H9 (cell line): Measurements from ENCODE around the gene ITGBL1. TPM values are rescaled to one million over a fixed set of nuclear protein-coding genes. Genes with fewer than 3 reads are reported as not detected.

ENCODE experiments used
- DNase-seq: peaks from one replicate; pipeline ENCODE4 v3.0.0-alpha.2; 2017
- H2AFZ ChIP-seq: one replicate; pipeline ENCODE4 v1.6.1; 2013; ENCODE audit warnings: mild to moderate bottlenecking, low read length, control low read depth, moderate library complexity
- H2AK5ac ChIP-seq: 2 replicates; pipeline ENCODE4 v1.6.1; 2013; ENCODE audit warnings: low read length, control low read depth, mixed read lengths; ENCODE audit not compliant: insufficient read length
- H2BK120ac ChIP-seq: one replicate; pipeline ENCODE4 v1.6.1; 2013; ENCODE audit warnings: low read depth, mild to moderate bottlenecking, low read length, control low read depth, inconsistent platforms; ENCODE audit not compliant: poor library complexity, severe bottlenecking
- H2BK12ac ChIP-seq: 2 replicates; pipeline ENCODE4 v1.6.1; 2013; ENCODE audit warnings: low read length, control low read depth, mixed read lengths, low read depth; ENCODE audit not compliant: insufficient read length
- H2BK15ac ChIP-seq: 2 replicates; pipeline ENCODE4 v1.6.1; 2013; ENCODE audit warnings: low read depth, low read length, control low read depth
- H2BK20ac ChIP-seq: one replicate; pipeline ENCODE4 v1.6.1; 2013; ENCODE audit warnings: low read depth, mild to moderate bottlenecking, low read length, control low read depth, inconsistent platforms; ENCODE audit not compliant: poor library complexity, severe bottlenecking
- H2BK5ac ChIP-seq: 2 replicates; pipeline ENCODE4 v1.6.1; 2013; ENCODE audit warnings: low read length, control low read depth, mixed read lengths; ENCODE audit not compliant: insufficient read length
- H3K14ac ChIP-seq: 2 replicates; pipeline ENCODE4 v1.6.1; 2013; ENCODE audit warnings: low read length, control low read depth; ENCODE audit not compliant: insufficient read depth
- H3K18ac ChIP-seq: 2 replicates; pipeline ENCODE4 v1.6.1; 2013; ENCODE audit warnings: low read depth, mild to moderate bottlenecking, mixed read lengths, low read length, control low read depth; ENCODE audit not compliant: insufficient read length
- H3K23ac ChIP-seq: 2 replicates; pipeline ENCODE4 v1.6.1; 2013; ENCODE audit warnings: low read length, control low read depth, mixed read lengths, low read depth; ENCODE audit not compliant: insufficient read length
- H3K23me2 ChIP-seq: 2 replicates; pipeline ENCODE4 v1.6.1; 2013; ENCODE audit warnings: low read depth, mild to moderate bottlenecking, mixed read lengths, low read length, control low read depth; ENCODE audit not compliant: insufficient read length, poor library complexity, severe bottlenecking
- H3K27ac ChIP-seq: 2 replicates; pipeline ENCODE4 v1.5.1; 2013; ENCODE audit warnings: low read length, control low read depth, mixed read lengths, low read depth; ENCODE audit not compliant: insufficient read length
- H3K27me3 ChIP-seq: 2 replicates; pipeline ENCODE4 v1.6.1; 2013; ENCODE audit warnings: low read length, control low read depth, inconsistent platforms; ENCODE audit not compliant: insufficient read depth
- H3K4ac ChIP-seq: 2 replicates; pipeline ENCODE4 v1.6.1; 2013; ENCODE audit warnings: low read depth, mild to moderate bottlenecking, control low read depth, inconsistent platforms, low read length, moderate library complexity
- H3K4me1 ChIP-seq: 2 replicates; pipeline ENCODE4 v1.6.1; 2013; ENCODE audit warnings: low read length, control low read depth, inconsistent platforms; ENCODE audit not compliant: insufficient read depth
- H3K4me2 ChIP-seq: 2 replicates; pipeline ENCODE4 v1.6.1; 2013; ENCODE audit warnings: low read length, control low read depth, mixed read lengths; ENCODE audit not compliant: insufficient read length, insufficient read depth
- H3K56ac ChIP-seq: 2 replicates; pipeline ENCODE4 v1.6.1; 2013; ENCODE audit warnings: low read depth, mild to moderate bottlenecking, mixed read lengths, low read length, control low read depth; ENCODE audit not compliant: insufficient read length
- H3K79me1 ChIP-seq: 2 replicates; pipeline ENCODE4 v1.6.1; 2013; ENCODE audit warnings: low read depth, mild to moderate bottlenecking, moderate library complexity, low read length, control low read depth, inconsistent platforms; ENCODE audit not compliant: insufficient read depth, poor library complexity, severe bottlenecking
- H3K79me2 ChIP-seq: 2 replicates; pipeline ENCODE4 v1.6.1; 2013; ENCODE audit warnings: low read length, control low read depth, inconsistent platforms; ENCODE audit not compliant: insufficient read depth
- H3K9ac ChIP-seq: 2 replicates; pipeline ENCODE4 v1.6.1; 2013; ENCODE audit warnings: low read length, control low read depth, mixed read lengths; ENCODE audit not compliant: insufficient read length; ENCODE audit errors: extremely low read depth
- H3K9me3 ChIP-seq: one replicate; pipeline ENCODE4 v1.6.1; 2013; ENCODE audit warnings: low read depth, low read length, inconsistent platforms; ENCODE audit not compliant: control insufficient read depth
- H3T11ph ChIP-seq: one replicate; pipeline ENCODE4 v1.6.1; 2013; ENCODE audit warnings: mild to moderate bottlenecking, low read length, control low read depth, inconsistent platforms
- H4K20me1 ChIP-seq: one replicate; pipeline ENCODE4 v1.6.1; 2013; ENCODE audit not compliant: control insufficient read depth, insufficient read length, insufficient read depth
- H4K5ac ChIP-seq: 2 replicates; pipeline ENCODE4 v1.6.1; 2013; ENCODE audit warnings: low read depth, mild to moderate bottlenecking, mixed read lengths, low read length, control low read depth; ENCODE audit not compliant: insufficient read length
- H4K8ac ChIP-seq: replicated peaks from 2 replicates; pipeline ENCODE4 v1.6.1; 2013; ENCODE audit warnings: low read length, control low read depth, mixed read lengths, low read depth; ENCODE audit not compliant: insufficient read length
- H4K91ac ChIP-seq: 2 replicates; pipeline ENCODE4 v1.6.1; 2013; ENCODE audit warnings: low read depth, mild to moderate bottlenecking, moderate library complexity, mixed read lengths, low read length, control low read depth; ENCODE audit not compliant: insufficient read length
- H3K27ac Mint-ChIP-seq, 3 experiments: 2 replicates in 2 of 3; 3 replicates in 1 of 3; pipeline ENCODE4 v1.8.0; 2020 to 2021; ENCODE audit warnings: mixed read lengths in 3 of 3, mild to moderate bottlenecking in 1 of 3, moderate library complexity in 1 of 3
- H3K27me3 Mint-ChIP-seq: 2 replicates; pipeline ENCODE4 v1.8.0; 2021; ENCODE audit warnings: low read depth, mild to moderate bottlenecking, moderate library complexity, mixed read lengths
- H3K36me3 Mint-ChIP-seq, 3 experiments: 2 replicates in 2 of 3; 3 replicates in 1 of 3; pipeline ENCODE4 v1.8.0; 2020 to 2021; ENCODE audit warnings: low read depth in 3 of 3, mixed read lengths in 3 of 3; ENCODE audit not compliant: insufficient read depth in 1 of 3
- H3K4me1 Mint-ChIP-seq, 2 experiments: 2 replicates each; pipeline ENCODE4 v1.8.0; 2020; ENCODE audit warnings: mixed read lengths in 2 of 2
- H3K4me3 Mint-ChIP-seq, 2 experiments: 2 replicates in 1 of 2; 3 replicates in 1 of 2; pipeline ENCODE4 v1.8.0; 2020 to 2021; ENCODE audit warnings: mild to moderate bottlenecking in 2 of 2, mixed read lengths in 2 of 2, moderate library complexity in 1 of 2
- H3K9me3 Mint-ChIP-seq, 2 experiments: 2 replicates in 1 of 2; 3 replicates in 1 of 2; pipeline ENCODE4 v1.8.0; 2020; ENCODE audit warnings: mild to moderate bottlenecking in 2 of 2, mixed read lengths in 2 of 2, moderate library complexity in 1 of 2
- WGBS: extraction: QIAGEN DNeasy Blood & Tissue Kit; methylation state at CpG from one replicate; pipeline ENCODE4 v1.1.7; 2013; ENCODE audit warnings: missing lambda C conversion rate, low lambda C conversion rate, mixed read lengths; ENCODE audit not compliant: insufficient read length; ENCODE audit errors: extremely low coverage; 5-methylcytosine and 5-hydroxymethylcytosine counted together
- total RNA-seq: library from RNA; stranded (reverse); gene quantifications from 2 replicates; pipeline ENCODE4 v1.2.1, GENCODE V29; 2021
- TF ChIP-seq, protein P1 (sequence below): fragments of 200-600 bp; sonication (generic); conservative IDR thresholded peaks from 3 replicates; pipeline ENCODE4 v1.8.0; 2021; ENCODE audit warnings: antibody characterized with exemption, mild to moderate bottlenecking

Gene ITGBL1
- total RNA-seq, 1 experiment from 2014 or later, result not detected

DNA sequence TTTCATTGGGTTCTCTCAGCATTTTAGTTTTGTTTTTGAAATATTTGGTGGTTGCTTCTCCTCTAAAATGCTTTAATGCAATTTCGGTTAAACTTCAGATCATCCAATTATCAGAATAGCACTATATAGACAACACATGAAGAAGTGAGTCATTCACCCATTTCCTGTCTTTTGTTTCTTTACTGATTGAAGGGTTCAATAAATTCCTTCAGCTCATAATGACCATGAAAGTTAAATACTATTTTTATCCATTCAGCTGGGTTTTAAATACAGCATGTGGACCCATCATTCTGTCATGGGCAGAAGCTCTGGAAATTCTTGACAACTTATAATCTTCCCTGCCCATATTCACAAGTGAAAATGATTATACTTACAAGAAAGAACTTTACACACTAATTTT lies 187.2 kb downstream of the ITGBL1 start:
- H3K36me3 Mint-ChIP-seq, result no peaks in the 10 kb centered on the region
- Histone ChIP-seq H3K4ac (no peak overlapping the region), H2BK15ac (no peak overlapping the region), H3K23ac (no peak overlapping the region), H4K20me1 (no peaks in the 10 kb centered on the region), H3K14ac (no peak overlapping the region), H4K91ac (no peak overlapping the region), H2BK5ac (no peak overlapping the region), H3K79me2 (no peaks in the 10 kb centered on the region), H2AK5ac (no peak overlapping the region), H2BK12ac (no peak overlapping the region), H3K18ac (no peak overlapping the region), H4K8ac (no peak overlapping the region), H3K4me2 (no peak overlapping the region), H2AFZ (no peak overlapping the region), H3K79me1 (no peaks in the 10 kb centered on the region), H3K56ac (no peak overlapping the region), H3K4me1 (no peaks in the 10 kb centered on the region), H3K9me3 (no peaks in the 10 kb centered on the region), H3K23me2 (no peaks in the 10 kb centered on the region), H3T11ph (no peak overlapping the region), H3K27ac (no peak overlapping the region), H3K27me3 (no peaks in the 10 kb centered on the region), H4K5ac (no peak overlapping the region), H3K9ac (no peak overlapping the region), H2BK120ac (no peak overlapping the region), H2BK20ac (no peak overlapping the region)
- H3K27ac Mint-ChIP-seq, result no peak overlapping the region
- TF ChIP-seq, protein P1, sequence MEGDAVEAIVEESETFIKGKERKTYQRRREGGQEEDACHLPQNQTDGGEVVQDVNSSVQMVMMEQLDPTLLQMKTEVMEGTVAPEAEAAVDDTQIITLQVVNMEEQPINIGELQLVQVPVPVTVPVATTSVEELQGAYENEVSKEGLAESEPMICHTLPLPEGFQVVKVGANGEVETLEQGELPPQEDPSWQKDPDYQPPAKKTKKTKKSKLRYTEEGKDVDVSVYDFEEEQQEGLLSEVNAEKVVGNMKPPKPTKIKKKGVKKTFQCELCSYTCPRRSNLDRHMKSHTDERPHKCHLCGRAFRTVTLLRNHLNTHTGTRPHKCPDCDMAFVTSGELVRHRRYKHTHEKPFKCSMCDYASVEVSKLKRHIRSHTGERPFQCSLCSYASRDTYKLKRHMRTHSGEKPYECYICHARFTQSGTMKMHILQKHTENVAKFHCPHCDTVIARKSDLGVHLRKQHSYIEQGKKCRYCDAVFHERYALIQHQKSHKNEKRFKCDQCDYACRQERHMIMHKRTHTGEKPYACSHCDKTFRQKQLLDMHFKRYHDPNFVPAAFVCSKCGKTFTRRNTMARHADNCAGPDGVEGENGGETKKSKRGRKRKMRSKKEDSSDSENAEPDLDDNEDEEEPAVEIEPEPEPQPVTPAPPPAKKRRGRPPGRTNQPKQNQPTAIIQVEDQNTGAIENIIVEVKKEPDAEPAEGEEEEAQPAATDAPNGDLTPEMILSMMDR, result no peak
- H3K4me3 Mint-ChIP-seq, result no peak overlapping the region
- DNase-seq, result no peak
- no peaks in the 10 kb centered on the region for H3K9me3 Mint-ChIP-seq
- H3K4me1 Mint-ChIP-seq, result no peaks in the 10 kb centered on the region
- H3K27me3 Mint-ChIP-seq, result no peaks in the 10 kb centered on the region
- WGBS, result no CpG with 5 or more reads among the region's 1 CpG
